ENCODE results near the gene CALHM2.

Gene CALHM2

DNA sequence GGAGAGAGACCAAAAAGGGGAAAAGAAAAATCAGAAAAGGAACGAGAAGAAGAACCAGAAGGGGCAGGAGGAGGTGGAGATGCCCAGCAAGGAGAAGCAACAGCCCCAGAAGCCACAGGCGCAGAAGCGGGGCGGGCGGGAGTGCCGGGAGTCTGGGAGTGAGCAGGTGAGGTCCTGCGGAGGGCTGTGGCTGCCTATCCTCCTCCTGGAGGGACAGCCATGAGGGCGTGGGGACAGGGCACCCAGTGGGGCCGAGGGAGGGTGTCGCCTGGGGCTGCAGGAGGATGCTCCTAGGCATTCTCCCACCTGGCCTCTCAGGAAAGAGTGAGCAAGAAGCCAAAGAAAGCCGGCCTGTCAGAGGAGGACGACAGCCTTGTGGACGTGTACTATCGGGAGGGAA lies 11.8 kb downstream of the CALHM2 start:
- ChIA-PET CTCF (interaction anchor here (1.0 to 2.7 kb wide), 2 partner anchors 15 to 25 kb away, joined by 4 to 9 read pairs; no protein-coding TSS in a partner anchor), POLR2A (no interaction called here)
- TF ChIP-seq, protein P1, sequence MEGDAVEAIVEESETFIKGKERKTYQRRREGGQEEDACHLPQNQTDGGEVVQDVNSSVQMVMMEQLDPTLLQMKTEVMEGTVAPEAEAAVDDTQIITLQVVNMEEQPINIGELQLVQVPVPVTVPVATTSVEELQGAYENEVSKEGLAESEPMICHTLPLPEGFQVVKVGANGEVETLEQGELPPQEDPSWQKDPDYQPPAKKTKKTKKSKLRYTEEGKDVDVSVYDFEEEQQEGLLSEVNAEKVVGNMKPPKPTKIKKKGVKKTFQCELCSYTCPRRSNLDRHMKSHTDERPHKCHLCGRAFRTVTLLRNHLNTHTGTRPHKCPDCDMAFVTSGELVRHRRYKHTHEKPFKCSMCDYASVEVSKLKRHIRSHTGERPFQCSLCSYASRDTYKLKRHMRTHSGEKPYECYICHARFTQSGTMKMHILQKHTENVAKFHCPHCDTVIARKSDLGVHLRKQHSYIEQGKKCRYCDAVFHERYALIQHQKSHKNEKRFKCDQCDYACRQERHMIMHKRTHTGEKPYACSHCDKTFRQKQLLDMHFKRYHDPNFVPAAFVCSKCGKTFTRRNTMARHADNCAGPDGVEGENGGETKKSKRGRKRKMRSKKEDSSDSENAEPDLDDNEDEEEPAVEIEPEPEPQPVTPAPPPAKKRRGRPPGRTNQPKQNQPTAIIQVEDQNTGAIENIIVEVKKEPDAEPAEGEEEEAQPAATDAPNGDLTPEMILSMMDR (IDR thresholded peaks at IDR 0.05; ENCODE audit: insufficient read depth, low read length, missing control alignments) = no peak
- DNase-seq (ENCODE audit: low read depth, low spot score) = no peak
- no peak overlapping the region for H3K4me3 ChIP-seq (ENCODE audit: low read depth, low read length)

DNA sequence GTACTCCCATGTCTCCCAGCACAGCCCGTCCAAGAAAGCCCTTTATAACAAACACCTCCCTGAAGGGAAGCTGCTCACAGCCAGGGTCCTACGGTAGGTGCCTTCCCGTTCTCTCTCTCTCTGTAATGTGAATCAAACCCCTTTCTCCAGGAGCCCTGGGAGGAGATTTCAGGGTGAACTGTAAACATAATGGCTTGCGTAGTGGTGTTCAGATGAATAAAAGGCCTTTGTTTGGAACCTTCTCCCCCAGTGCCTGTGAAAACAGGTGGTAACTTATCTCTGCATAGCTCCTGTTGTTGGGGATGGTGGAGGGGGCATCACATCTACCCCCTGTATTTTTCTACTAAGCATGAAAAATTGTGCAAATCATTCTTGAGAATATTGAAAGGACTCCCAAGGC lies 12.4 kb downstream of the CALHM2 start:
- TF ChIP-seq, protein P1 (IDR thresholded peaks at IDR 0.05; ENCODE audit: insufficient read depth, low read length, missing control alignments) = no peak
- CTCF ChIA-PET = interaction anchor here (1.0 to 2.7 kb wide), 2 partner anchors 16 to 24 kb away, joined by 4 to 9 read pairs; no protein-coding TSS in a partner anchor
- POLR2A ChIA-PET = no interaction called here
- no peak overlapping the region for H3K4me3 ChIP-seq (ENCODE audit: low read depth, low read length)
- DNase-seq (ENCODE audit: low read depth, low spot score) = no peak

- CTCF ChIA-PET = interaction anchor here (1.7 to 2.6 kb wide), 3 partner anchors 17 to 52 kb away, joined by 6 to 12 read pairs (median 12); no protein-coding TSS in a partner anchor
- POLR2A ChIA-PET = no interaction called here
- no peak for DNase-seq (ENCODE audit: low read depth, low spot score)
- TF ChIP-seq, protein P1 (IDR thresholded peaks at IDR 0.05; ENCODE audit: insufficient read depth, low read length, missing control alignments) = no peak
- no peak overlapping the region for H3K4me3 ChIP-seq (ENCODE audit: low read depth, low read length)
Measured at GRCh38 chr10:103433858-103434257, 18.3 kb downstream of the CALHM2 start.

DNA sequence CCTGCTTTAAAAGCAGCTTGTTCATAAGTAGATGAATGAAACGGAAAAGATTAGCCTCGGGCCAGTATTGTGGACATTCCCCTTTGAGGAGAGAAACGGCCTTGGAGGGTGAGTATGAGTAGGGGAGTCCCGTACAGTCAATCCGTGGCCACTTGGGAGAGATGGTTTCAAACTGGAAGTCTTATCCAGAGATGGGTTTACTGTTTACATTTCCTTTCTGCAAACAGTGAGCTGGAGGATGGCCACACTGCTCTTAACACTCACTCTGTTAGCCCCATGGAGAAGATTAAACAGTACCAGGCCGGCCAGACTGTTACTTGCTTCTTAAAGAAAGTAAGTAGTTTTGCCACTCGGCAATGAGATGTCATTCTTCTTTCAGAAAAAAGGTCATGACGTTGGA lies 20.3 kb downstream of the CALHM2 start:
- no peak overlapping the region for H3K4me3 ChIP-seq (ENCODE audit: low read depth, low read length)
- TF ChIP-seq, protein P1 (IDR thresholded peaks at IDR 0.05; ENCODE audit: insufficient read depth, low read length, missing control alignments) = no peak
- no peak for DNase-seq (ENCODE audit: low read depth, low spot score)
- ChIA-PET POLR2A (no interaction called here), CTCF (interaction anchor here (2.3 to 3.2 kb wide), 3 partner anchors 16 to 54 kb away, joined by 6 to 19 read pairs (median 12); no protein-coding TSS in a partner anchor)

DNA sequence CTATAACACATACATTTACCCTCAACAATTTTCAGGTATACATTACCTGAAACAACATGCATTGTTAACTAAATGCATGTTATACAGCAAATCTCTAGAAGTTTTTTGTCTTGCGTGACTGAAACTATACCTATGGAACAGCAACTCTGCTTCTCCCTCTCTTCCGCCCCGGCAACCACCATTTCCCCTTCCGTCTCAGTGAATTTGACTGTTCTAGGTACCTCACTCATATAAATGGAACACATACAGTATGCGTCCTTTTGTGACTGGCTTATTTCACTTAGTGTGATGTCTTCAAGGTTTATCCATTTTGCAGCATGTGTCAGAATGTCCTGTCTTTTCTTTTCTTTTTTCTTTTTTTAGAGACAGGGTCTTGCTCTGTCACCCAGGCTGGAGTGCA lies 22.5 kb downstream of the CALHM2 start:
- no peak for DNase-seq (ENCODE audit: low read depth, low spot score)
- POLR2A ChIA-PET = no interaction called here
- TF ChIP-seq, protein P1 (IDR thresholded peaks at IDR 0.05; ENCODE audit: insufficient read depth, low read length, missing control alignments) = no peak

GRCh38 chr10:103428989-103429643 lies 23.1 kb downstream of the CALHM2 start:
- TF ChIP-seq, protein P1 (IDR thresholded peaks at IDR 0.05; ENCODE audit: insufficient read depth, low read length, missing control alignments) = no peak
- ChIA-PET CTCF (interaction anchor here (1.0 to 5.3 kb wide), 2 partner anchors 13 to 57 kb away, joined by 6 to 41 read pairs; no protein-coding TSS in a partner anchor), POLR2A (no interaction called here)
- H3K4me3 ChIP-seq (ENCODE audit: low read depth, low read length) = no peak overlapping the region
- DNase-seq (ENCODE audit: low read depth, low spot score) = no peak

More for the DNA sequence above, 22.5 kb downstream of the CALHM2 start:
- no peak overlapping the region for H3K4me3 ChIP-seq (ENCODE audit: low read depth, low read length)
- CTCF ChIA-PET = interaction anchor here (3.2 kb wide), 1 partner anchor 13 kb away, joined by 19 read pairs; no protein-coding TSS in a partner anchor
